ENCODE results near the gene NELFE. TPM values are rescaled to one million over a fixed set of nuclear protein-coding genes. Genes with fewer than 3 reads are reported as not detected.

Gene NELFE
- total RNA-seq, 1 experiment from 2014 or later: 91.4 TPM

GRCh38 chr6:31918069-31918720 is 40.6 kb downstream of the NELFE start:
- Histone ChIP-seq H3K4me2 (ENCODE audit: insufficient read depth, insufficient read length, low read length) (no peak overlapping the region), H3K14ac (ENCODE audit: insufficient read depth, low read length) (no peak overlapping the region), H3K27me3 (ENCODE audit: insufficient read depth, low read length) (no peaks in the 10 kb centered on the region), H3K79me1 (ENCODE audit: insufficient read depth, low read depth, low read length, poor library complexity, severe bottlenecking) (no peaks in the 10 kb centered on the region), H3K9ac (ENCODE audit: extremely low read depth, insufficient read length, low read length) (no peak overlapping the region), H3K56ac (ENCODE audit: insufficient read length, low read depth, low read length) (no peak overlapping the region), H2BK12ac (ENCODE audit: insufficient read length, low read depth, low read length) (no peak overlapping the region), H3T11ph (ENCODE audit: low read length) (no peak overlapping the region), H2BK120ac (ENCODE audit: low read depth, low read length, poor library complexity, severe bottlenecking) (no peak overlapping the region), H4K91ac (ENCODE audit: insufficient read length, low read depth, low read length) (no peak overlapping the region), H4K8ac (replicated peaks; ENCODE audit: insufficient read length, low read depth, low read length) (no peak overlapping the region), H2AFZ (ENCODE audit: low read length) (no peak overlapping the region), H3K4ac (ENCODE audit: low read depth, low read length) (no peak overlapping the region), H3K23me2 (ENCODE audit: insufficient read length, low read depth, low read length, poor library complexity, severe bottlenecking) (no peaks in the 10 kb centered on the region), H4K5ac (ENCODE audit: insufficient read length, low read depth, low read length) (no peak overlapping the region), H2AK5ac (ENCODE audit: insufficient read length, low read length) (no peak overlapping the region), H3K4me1 (ENCODE audit: insufficient read depth, low read length) (no peaks in the 10 kb centered on the region), H3K79me2 (ENCODE audit: insufficient read depth, low read length) (no peaks in the 10 kb centered on the region), H3K23ac (ENCODE audit: insufficient read length, low read depth, low read length) (no peak overlapping the region), H3K9me3 (ENCODE audit: control insufficient read depth, low read depth, low read length) (no peaks in the 10 kb centered on the region), H2BK5ac (ENCODE audit: insufficient read length, low read length) (no peak overlapping the region), H3K18ac (ENCODE audit: insufficient read length, low read depth, low read length) (no peak overlapping the region), H3K27ac (ENCODE audit: insufficient read length, low read depth, low read length) (no peak overlapping the region), H4K20me1 (ENCODE audit: control insufficient read depth, insufficient read depth, insufficient read length) (no peaks in the 10 kb centered on the region), H2BK15ac (ENCODE audit: low read depth, low read length) (no peak overlapping the region), H2BK20ac (ENCODE audit: low read depth, low read length, poor library complexity, severe bottlenecking) (no peak overlapping the region)
- no peak for DNase-seq
- no peaks in the 10 kb centered on the region for H3K9me3 Mint-ChIP-seq
- TF ChIP-seq CTCF (conservative IDR thresholded peaks at IDR 0.05): no peak
- H3K27ac Mint-ChIP-seq: no peak overlapping the region
- H3K27me3 Mint-ChIP-seq (ENCODE audit: low read depth): no peaks in the 10 kb centered on the region
- H3K4me3 Mint-ChIP-seq: no peak overlapping the region
- H3K4me1 Mint-ChIP-seq: 0 out of 4 replicates have a peak, but pooled peaks cover 0 to 2% of the 10 kb centered on the region in 2 experiments
- no peaks in the 10 kb centered on the region for H3K36me3 Mint-ChIP-seq (ENCODE audit: insufficient read depth in 1 of 3, low read depth in 3 of 3)
- no CpG with 5 or more reads among the region's 8 CpGs for WGBS (ENCODE audit: extremely low coverage, insufficient read length, low lambda C conversion rate)

Data from H9 (cell line).